Mesenchymal stem cell (in vitro differentiated cells and primary cell): ENCODE data around the gene NCS1.
"Not testable (repeated sequence)": the region's sequence is repeated elsewhere in the genome, so short reads cannot be mapped to it uniquely, and the experiment has no call there.

Experiments
- DNase-seq: peaks from one replicate; pipeline ENCODE4 v3.0.0-alpha.2; 2013
- H2AFZ ChIP-seq: one replicate; pipeline ENCODE4 v1.6.1; 2013; ENCODE audit warnings: low read depth, mild to moderate bottlenecking, control low read depth, inconsistent platforms, low read length, moderate library complexity
- H2AK5ac ChIP-seq: 2 replicates; pipeline ENCODE4 v1.6.1; 2013; ENCODE audit warnings: low read length, moderate library complexity, mild to moderate bottlenecking, inconsistent platforms; ENCODE audit not compliant: severe bottlenecking
- H2BK120ac ChIP-seq: one replicate; pipeline ENCODE4 v1.6.1; 2013; ENCODE audit warnings: low read depth, mild to moderate bottlenecking, inconsistent platforms, low read length, moderate library complexity
- H2BK12ac ChIP-seq, 2 experiments: one replicate each; pipeline ENCODE4 v1.6.1; 2013; ENCODE audit warnings: inconsistent platforms in 2 of 2, low read length in 2 of 2, mild to moderate bottlenecking in 2 of 2, moderate library complexity in 2 of 2, control low read depth in 1 of 2
- H2BK15ac ChIP-seq: one replicate; pipeline ENCODE4 v1.6.1; 2013; ENCODE audit warnings: mild to moderate bottlenecking, low read depth, inconsistent platforms; ENCODE audit not compliant: poor library complexity, severe bottlenecking
- H2BK5ac ChIP-seq: 2 replicates; pipeline ENCODE4 v1.6.1; 2013; ENCODE audit warnings: low read depth, mild to moderate bottlenecking, low read length, control low read depth, inconsistent platforms; ENCODE audit not compliant: poor library complexity, severe bottlenecking
- H3K14ac ChIP-seq, 2 experiments: one replicate each; pipeline ENCODE4 v1.6.1; 2013; ENCODE audit warnings: inconsistent platforms in 2 of 2, low read length in 2 of 2, control low read depth in 1 of 2, mild to moderate bottlenecking in 1 of 2, moderate library complexity in 1 of 2
- H3K18ac ChIP-seq, 2 experiments: one replicate each; pipeline ENCODE4 v1.6.1; 2013; ENCODE audit warnings: inconsistent platforms in 2 of 2, low read length in 2 of 2, control low read depth in 1 of 2, low read depth in 1 of 2, mild to moderate bottlenecking in 1 of 2
- H3K23ac ChIP-seq, 2 experiments: one replicate each; pipeline ENCODE4 v1.6.1; 2013; ENCODE audit warnings: inconsistent platforms in 2 of 2, low read length in 2 of 2, mild to moderate bottlenecking in 2 of 2, moderate library complexity in 2 of 2, control low read depth in 1 of 2
- H3K27ac ChIP-seq: 2 replicates; pipeline ENCODE4 v1.5.1; 2013; ENCODE audit warnings: mild to moderate bottlenecking, moderate library complexity, low read length, control low read depth, inconsistent platforms; ENCODE audit not compliant: poor library complexity, severe bottlenecking
- H3K27me3 ChIP-seq, 2 experiments: 2 replicates each; pipeline versions ENCODE4 v1.6.1 to v1.7.0; 2013; ENCODE audit warnings: low read length in 2 of 2, mild to moderate bottlenecking in 2 of 2, moderate library complexity in 2 of 2, control low read depth in 1 of 2, inconsistent platforms in 1 of 2; ENCODE audit not compliant: control insufficient read depth in 1 of 2, insufficient read depth in 1 of 2
- H3K36me3 ChIP-seq, 2 experiments: 2 replicates each; pipeline versions ENCODE4 v1.6.1 to v1.7.0; 2013; ENCODE audit warnings: low read length in 2 of 2, control low read depth in 1 of 2, inconsistent platforms in 1 of 2, low read depth in 1 of 2, mild to moderate bottlenecking in 1 of 2; ENCODE audit not compliant: insufficient read depth in 2 of 2, control insufficient read depth in 1 of 2
- H3K4ac ChIP-seq, 2 experiments: one replicate each; pipeline ENCODE4 v1.6.1; 2013; ENCODE audit warnings: inconsistent platforms in 2 of 2, low read length in 2 of 2, mild to moderate bottlenecking in 2 of 2, moderate library complexity in 2 of 2, control low read depth in 1 of 2, low read depth in 1 of 2
- H3K4me1 ChIP-seq: 2 replicates; pipeline ENCODE4 v1.6.1; 2013; ENCODE audit warnings: low read depth, low read length, control low read depth; ENCODE audit not compliant: control insufficient read depth, insufficient read depth
- H3K4me2 ChIP-seq: 2 replicates; pipeline ENCODE4 v1.6.1; 2013; ENCODE audit warnings: low read length, mild to moderate bottlenecking, inconsistent platforms; ENCODE audit not compliant: poor library complexity, severe bottlenecking
- H3K4me3 ChIP-seq, 2 experiments: 2 replicates each; pipeline versions ENCODE4 v1.5.1 to v1.7.0; 2013; ENCODE audit warnings: low read length in 2 of 2, mild to moderate bottlenecking in 2 of 2, control low read depth in 1 of 2, low read depth in 1 of 2; ENCODE audit not compliant: insufficient read depth in 1 of 2
- H3K79me1 ChIP-seq: replicated peaks from 2 replicates; pipeline ENCODE4 v1.6.1; 2013; ENCODE audit warnings: mild to moderate bottlenecking, control low read depth, low read length, inconsistent platforms; ENCODE audit not compliant: poor library complexity, severe bottlenecking
- H3K9ac ChIP-seq: 2 replicates; pipeline ENCODE4 v1.7.0; 2013; ENCODE audit warnings: mild to moderate bottlenecking, low read length, moderate library complexity
- H3K9me3 ChIP-seq: 2 replicates; pipeline ENCODE4 v1.7.0; 2013; ENCODE audit warnings: mild to moderate bottlenecking, low read length; ENCODE audit not compliant: control insufficient read depth
- H4K8ac ChIP-seq: one replicate; pipeline ENCODE4 v1.6.1; 2013; ENCODE audit warnings: inconsistent platforms, mild to moderate bottlenecking, low read length, moderate library complexity
- H4K91ac ChIP-seq: one replicate; pipeline ENCODE4 v1.6.1; 2013; ENCODE audit warnings: mild to moderate bottlenecking, low read length, inconsistent platforms
- WGBS: methylation state at CpG from one replicate; pipeline ENCODE4 v1.1.7; 2013; ENCODE audit warnings: mixed read lengths; 5-methylcytosine and 5-hydroxymethylcytosine counted together

Gene NCS1

DNA sequence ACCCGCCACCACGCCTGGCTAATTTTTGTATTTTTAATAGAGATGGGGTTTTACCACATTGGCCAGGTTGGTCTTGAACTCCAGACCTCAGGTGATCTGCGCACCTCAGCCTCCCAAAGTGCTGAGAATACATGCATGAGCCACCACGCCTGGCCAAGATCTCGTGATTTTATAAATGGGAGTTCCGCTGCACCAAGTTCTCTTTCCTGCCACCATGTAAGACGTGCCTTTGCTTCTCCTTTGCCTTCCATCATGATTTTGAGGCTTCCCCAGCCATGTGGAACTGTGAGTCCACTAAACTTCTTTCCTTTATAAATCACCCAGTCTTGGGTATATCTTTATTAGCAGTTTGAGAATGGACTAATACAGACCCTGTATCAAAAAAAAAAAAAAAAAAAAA lies 85.9 kb downstream of the NCS1 start:
- not testable (repeated sequence) for H2BK12ac ChIP-seq, H3K4ac ChIP-seq, H3K4me3 ChIP-seq, H4K8ac ChIP-seq, H3K23ac ChIP-seq, H4K91ac ChIP-seq, H3K9ac ChIP-seq, H2BK5ac ChIP-seq, H3K4me2 ChIP-seq, H2AFZ ChIP-seq, H3K79me1 ChIP-seq, DNase-seq, H3K18ac ChIP-seq, H3K4me1 ChIP-seq, H3K27ac ChIP-seq, H2AK5ac ChIP-seq, H2BK15ac ChIP-seq, H2BK120ac ChIP-seq, H3K14ac ChIP-seq, H3K36me3 ChIP-seq, H3K9me3 ChIP-seq
- H3K27me3 ChIP-seq: peaks cover 53 to 62% of the 10 kb centered on the region in 2 experiments
- WGBS: 97% methylated on average over 6 of the region's 7 CpGs

DNA sequence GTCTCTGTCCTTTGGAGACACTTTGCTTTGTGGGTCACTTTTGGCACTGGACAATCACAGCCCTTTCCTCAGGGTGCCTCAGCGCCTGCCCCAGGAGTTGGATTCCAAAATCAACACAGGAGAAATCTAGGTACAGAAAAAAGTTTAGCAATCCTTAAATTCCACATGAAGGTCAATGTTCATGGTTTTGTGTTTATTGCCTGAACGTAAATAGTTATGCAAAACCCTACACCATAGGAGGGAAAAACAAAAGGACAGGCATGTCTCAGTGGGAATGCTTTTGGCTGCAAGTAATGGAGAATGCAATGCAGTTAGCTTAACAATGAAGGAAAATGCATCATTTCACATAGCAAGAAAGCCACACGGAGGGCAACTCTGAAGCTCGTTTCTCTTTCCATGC lies 86.8 kb downstream of the NCS1 start:
- peaks cover 62 to 71% of the 10 kb centered on the region in 2 experiments for H3K27me3 ChIP-seq
- H3K4me3 ChIP-seq: no peak overlapping the region
- H2BK12ac ChIP-seq: no peak overlapping the region
- H2BK120ac ChIP-seq: no peak overlapping the region
- no peaks in the 10 kb centered on the region for H3K9me3 ChIP-seq
- no peak overlapping the region for H3K18ac ChIP-seq
- H3K79me1 ChIP-seq: no peaks in the 10 kb centered on the region
- no peak overlapping the region for H2BK5ac ChIP-seq
- H3K4me2 ChIP-seq: no peak overlapping the region
- H3K27ac ChIP-seq: no peak overlapping the region
- H2BK15ac ChIP-seq: no peak overlapping the region
- H2AFZ ChIP-seq: no peak overlapping the region
- H3K4ac ChIP-seq: no peak overlapping the region
- H3K23ac ChIP-seq: no peak overlapping the region
- 92% methylated on average over 3 of the region's 4 CpGs for WGBS
- H3K36me3 ChIP-seq: no peaks in the 10 kb centered on the region
- H3K14ac ChIP-seq: no peak overlapping the region
- no peak overlapping the region for H4K91ac ChIP-seq
- H3K4me1 ChIP-seq: peaks cover 3% of the 10 kb centered on the region
- no peak overlapping the region for H3K9ac ChIP-seq
- H2AK5ac ChIP-seq: no peak overlapping the region
- H4K8ac ChIP-seq: no peak overlapping the region
- no peak for DNase-seq

GRCh38 chr9:130260816-130261765 lies 88.9 kb downstream of the NCS1 start:
- Histone ChIP-seq H3K14ac (no peak overlapping the region), H3K9me3 (no peaks in the 10 kb centered on the region), H3K27me3 (peaks cover 68 to 77% of the 10 kb centered on the region in 2 experiments), H3K23ac (no peak overlapping the region), H3K27ac (no peak overlapping the region), H2AFZ (no peak overlapping the region), H2BK120ac (no peak overlapping the region), H3K4me3 (no peak overlapping the region), H3K18ac (no peak overlapping the region), H2BK5ac (no peak overlapping the region), H3K4ac (no peak overlapping the region), H2BK12ac (no peak overlapping the region), H4K91ac (no peak overlapping the region), H3K4me2 (no peak overlapping the region), H2AK5ac (no peak overlapping the region), H3K9ac (no peak overlapping the region), H2BK15ac (no peak overlapping the region), H3K36me3 (no peaks in the 10 kb centered on the region), H3K79me1 (no peaks in the 10 kb centered on the region), H4K8ac (no peak overlapping the region), H3K4me1 (peaks cover 13% of the 10 kb centered on the region)
- WGBS: 73% methylated on average over 16 of the region's 16 CpGs
- no peak for DNase-seq

DNA sequence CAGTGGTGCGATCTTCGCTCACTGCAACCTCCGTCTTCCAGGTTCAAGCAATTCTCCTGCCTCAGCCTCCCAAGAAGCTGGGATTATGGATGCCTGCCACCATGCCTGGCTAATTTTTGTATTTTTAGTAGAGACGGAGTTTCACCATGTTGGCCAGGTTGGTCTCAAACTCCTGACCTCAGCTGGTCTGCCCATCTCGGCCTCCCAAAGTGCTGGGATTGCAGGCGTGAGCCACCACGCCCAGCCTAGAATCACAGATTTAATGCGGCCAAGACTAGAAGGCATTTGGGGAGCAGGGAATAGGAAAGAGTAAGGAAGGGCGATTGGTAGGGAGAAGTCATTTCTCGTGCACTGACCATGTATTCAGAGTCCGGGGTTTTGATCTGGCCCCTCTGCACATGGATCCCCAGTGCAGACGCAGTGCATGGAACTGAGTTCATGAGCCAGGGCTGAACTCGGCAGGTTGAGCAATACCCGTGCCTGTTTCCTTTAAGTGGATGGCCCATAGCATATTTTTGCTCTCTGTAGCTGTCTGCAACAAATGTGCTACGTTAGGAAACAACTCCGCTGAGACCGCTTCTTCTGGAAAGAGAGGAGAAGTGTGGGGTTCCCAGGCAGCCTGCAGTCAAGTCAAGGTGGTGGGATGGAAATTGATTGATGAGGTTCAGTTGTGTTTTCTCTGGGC lies 90.0 kb downstream of the NCS1 start:
- peaks cover 17% of the 10 kb centered on the region for H3K4me1 ChIP-seq
- H2BK12ac ChIP-seq: no peak overlapping the region
- H4K8ac ChIP-seq: no peak overlapping the region
- no peak overlapping the region for H3K23ac ChIP-seq
- WGBS: 81% methylated on average over 17 of the region's 17 CpGs
- no peaks in the 10 kb centered on the region for H3K9me3 ChIP-seq
- no peak overlapping the region for H3K4me2 ChIP-seq
- H3K4me3 ChIP-seq: no peak overlapping the region
- H4K91ac ChIP-seq: no peak overlapping the region
- H2AK5ac ChIP-seq: no peak overlapping the region
- H3K18ac ChIP-seq: no peak overlapping the region
- H2BK120ac ChIP-seq: no peak overlapping the region
- H2AFZ ChIP-seq: no peak overlapping the region
- H3K27ac ChIP-seq: no peak overlapping the region
- H3K9ac ChIP-seq: no peak overlapping the region
- H3K36me3 ChIP-seq: no peaks in the 10 kb centered on the region
- no peaks in the 10 kb centered on the region for H3K79me1 ChIP-seq
- peaks cover 77 to 81% of the 10 kb centered on the region in 2 experiments for H3K27me3 ChIP-seq
- H2BK5ac ChIP-seq: no peak overlapping the region
- DNase-seq: no peak
- H3K14ac ChIP-seq: no peak overlapping the region
- H3K4ac ChIP-seq: no peak overlapping the region
- H2BK15ac ChIP-seq: no peak overlapping the region
